SU-DHL-6 (cell line): ENCODE results near the gene ZNF385A.

ENCODE experiments used
- CTCF ChIP-seq: fragments of 200-600 bp; sonication (generic); IDR thresholded peaks from one replicate; pipeline ENCODE4 v1.5.1; 2017; ENCODE audit warnings: antibody characterized with exemption, mild to moderate bottlenecking, low read length, moderate library complexity; ENCODE audit not compliant: insufficient read depth, poor library complexity, severe bottlenecking
- EZH2phosphoT487 ChIP-seq: fragments of 200-600 bp; sonication (generic), shearing (Covaris generic); conservative IDR thresholded peaks from 2 replicates; pipeline ENCODE4 v1.6.1; 2018; ENCODE audit warnings: mild to moderate bottlenecking, antibody characterized with exemption, low read length, moderate library complexity, mixed read lengths

- no peak for TF ChIP-seq CTCF
- no peak for TF ChIP-seq EZH2phosphoT487
These were observed 32.4 kb upstream of the ZNF385A start for GRCh38 chr12:54416687-54417603.
